Body of pancreas (tissue), 4 donors: ENCODE data around the gene ASCC3. TPM values are rescaled to one million over a fixed set of nuclear protein-coding genes. Genes with fewer than 3 reads are reported as not detected.
"Not testable (repeated sequence)": the region's sequence is repeated elsewhere in the genome, so short reads cannot be mapped to it uniquely, and the experiment has no call there.

Experiments used
- ATAC-seq: fragments of 150-250 bp; one replicate; pipeline ENCODE4 v1.9.1; 2016
- DNase-seq, 4 donors: peaks; one replicate each; pipeline ENCODE4 v3.0.0-alpha.2; 2019
- H3K27ac ChIP-seq, 4 donors: fragments of 200-600 bp; sonication (generic); 1 replicate in 3 of 4; 2 replicates in 1 of 4; pipeline versions ENCODE4 v1.5.1 to v1.6.1; 2016 to 2019; ENCODE audit warnings: mild to moderate bottlenecking in 1 of 4, mixed read lengths in 1 of 4, moderate library complexity in 1 of 4
- H3K27me3 ChIP-seq, 2 donors: fragments of 200-600 bp; sonication (generic); one replicate each; pipeline ENCODE4 v1.6.0; 2016; ENCODE audit warnings: mild to moderate bottlenecking in 1 of 2
- H3K36me3 ChIP-seq, 2 donors: fragments of 200-600 bp; sonication (generic); replicated peaks in 1 of 2; 2 replicates each; pipeline ENCODE4 v1.5.1; 2016; ENCODE audit warnings: low read depth in 2 of 2; ENCODE audit not compliant: insufficient read depth in 1 of 2
- H3K4me1 ChIP-seq: fragments of 200-600 bp; sonication (generic); one replicate; pipeline ENCODE4 v1.6.0; 2016
- H3K4me3 ChIP-seq, 2 donors: fragments of 200-600 bp; sonication (generic); 1 replicate in 1 of 2; 2 replicates in 1 of 2; pipeline ENCODE4 v1.5.1; 2016 to 2019
- H3K9me3 ChIP-seq, 3 donors: fragments of 200-600 bp; sonication (generic); 1 replicate in 2 of 3; 2 replicates in 1 of 3; pipeline ENCODE4 v1.5.1; 2016
- POLR2A ChIP-seq, 3 donors: fragments of 450-650 bp; IDR thresholded peaks; one replicate each; pipeline ENCODE4 v1.6.1; 2016; ENCODE audit warnings: antibody characterized with exemption in 3 of 3, mild to moderate bottlenecking in 2 of 3
- WGBS, 2 donors: methylation state at CpG; one replicate each; pipeline ENCODE4 v1.1.5; 2017; 5-methylcytosine and 5-hydroxymethylcytosine counted together
- intact Hi-C: fragments of 100-400 bp; cut with DNase I; formaldehyde crosslinking; loops from one replicate; pipeline ENCODE4 v1.15.1; 2023
- total RNA-seq, 2 donors: library from RNA; depleted of rRNA; stranded (reverse); fragments of >200 nt; gene quantifications; one replicate each; pipeline ENCODE4 v1.1.0, GENCODE V29; 2016
- TF ChIP-seq, protein P1 (sequence below), 7 experiments: fragments of 450-650 bp in 4 of 7; fragments of 200-600 bp in 3 of 7; sonication (generic) in 3 of 7; IDR thresholded peaks; one replicate each; pipeline ENCODE4 v1.5.1; 2016 to 2019; ENCODE audit warnings: antibody characterized with exemption in 7 of 7

Gene ASCC3
- total RNA-seq, 2 donors from 2014 or later, result 16.8 to 26.5 TPM

DNA sequence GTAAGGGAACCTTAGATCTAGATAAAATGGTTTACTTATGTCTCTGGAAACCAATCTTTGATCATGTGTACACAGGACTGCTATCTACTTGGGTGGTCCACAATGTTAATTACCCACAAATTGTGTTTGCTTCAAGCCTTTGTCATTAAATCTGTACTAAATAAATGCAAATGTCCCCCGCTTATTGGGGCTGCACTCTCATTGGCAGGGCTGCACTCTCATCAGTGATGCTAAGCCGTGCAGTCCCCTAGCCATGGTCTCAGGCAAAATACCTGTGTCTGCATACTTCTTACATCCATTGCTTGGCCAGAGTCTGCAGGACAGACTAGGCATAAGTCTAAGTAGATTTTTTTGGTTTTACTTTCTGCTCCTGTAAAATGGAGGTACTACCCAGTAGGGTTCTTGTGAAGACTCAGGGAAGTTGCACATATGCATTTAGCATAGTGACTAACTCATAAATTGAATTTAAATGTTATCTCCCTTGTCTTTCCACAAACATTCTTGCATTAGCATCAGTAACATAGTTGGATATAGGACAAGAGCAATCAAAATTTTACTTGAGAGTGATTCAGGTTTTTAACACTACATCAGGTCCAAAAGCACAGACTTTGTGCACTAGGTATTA lies 117.4 kb downstream of the ASCC3 start:
- DNase-seq, result no peak
- no peak overlapping the region for H3K27ac ChIP-seq
- intact Hi-C loops, result no loop called here
- TF ChIP-seq POLR2A (IDR thresholded peaks at IDR 0.05), result no peak
- TF ChIP-seq, protein P1, sequence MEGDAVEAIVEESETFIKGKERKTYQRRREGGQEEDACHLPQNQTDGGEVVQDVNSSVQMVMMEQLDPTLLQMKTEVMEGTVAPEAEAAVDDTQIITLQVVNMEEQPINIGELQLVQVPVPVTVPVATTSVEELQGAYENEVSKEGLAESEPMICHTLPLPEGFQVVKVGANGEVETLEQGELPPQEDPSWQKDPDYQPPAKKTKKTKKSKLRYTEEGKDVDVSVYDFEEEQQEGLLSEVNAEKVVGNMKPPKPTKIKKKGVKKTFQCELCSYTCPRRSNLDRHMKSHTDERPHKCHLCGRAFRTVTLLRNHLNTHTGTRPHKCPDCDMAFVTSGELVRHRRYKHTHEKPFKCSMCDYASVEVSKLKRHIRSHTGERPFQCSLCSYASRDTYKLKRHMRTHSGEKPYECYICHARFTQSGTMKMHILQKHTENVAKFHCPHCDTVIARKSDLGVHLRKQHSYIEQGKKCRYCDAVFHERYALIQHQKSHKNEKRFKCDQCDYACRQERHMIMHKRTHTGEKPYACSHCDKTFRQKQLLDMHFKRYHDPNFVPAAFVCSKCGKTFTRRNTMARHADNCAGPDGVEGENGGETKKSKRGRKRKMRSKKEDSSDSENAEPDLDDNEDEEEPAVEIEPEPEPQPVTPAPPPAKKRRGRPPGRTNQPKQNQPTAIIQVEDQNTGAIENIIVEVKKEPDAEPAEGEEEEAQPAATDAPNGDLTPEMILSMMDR (IDR thresholded peaks at IDR 0.05), result no peak
- 94 to 100% methylated on average over 2 of the region's 2 CpGs for WGBS, 2 donors
- ATAC-seq, result no peak
- H3K27me3 ChIP-seq, result no peaks in the 10 kb centered on the region
- no peak overlapping the region for H3K4me3 ChIP-seq
- peaks cover 0 to 10% (median 0%) of the 10 kb centered on the region in 3 donors for H3K9me3 ChIP-seq
- peaks cover 0 to 7% of the 10 kb centered on the region in 2 donors for H3K36me3 ChIP-seq
- no peaks in the 10 kb centered on the region for H3K4me1 ChIP-seq

DNA sequence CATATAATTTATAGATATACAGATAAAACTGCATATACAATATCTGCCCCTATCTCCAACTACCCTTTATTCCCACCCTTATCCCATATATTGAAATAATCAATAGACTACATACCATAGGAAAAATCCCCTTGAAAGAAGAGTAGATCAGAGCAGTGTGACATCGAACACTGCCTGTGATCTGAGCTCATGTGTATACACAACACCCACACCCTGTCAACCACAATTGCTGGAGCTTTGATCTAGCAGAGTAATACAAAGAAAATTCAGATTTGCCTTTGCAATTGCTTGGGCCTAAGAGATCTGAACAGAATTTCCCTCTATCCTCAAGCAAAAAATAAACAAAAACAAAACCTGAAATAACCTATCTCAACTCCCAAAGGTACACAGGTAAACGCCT lies 119.3 kb downstream of the ASCC3 start:
- H3K4me3 ChIP-seq, result no peak overlapping the region
- H3K36me3 ChIP-seq, result peaks cover 0 to 9% of the 10 kb centered on the region in 2 donors
- DNase-seq (no peak), ATAC-seq (no peak)
- no peaks in the 10 kb centered on the region for H3K27me3 ChIP-seq
- no peaks in the 10 kb centered on the region for H3K4me1 ChIP-seq
- intact Hi-C loops, result no loop called here
- TF ChIP-seq, protein P1 (IDR thresholded peaks at IDR 0.05), result no peak
- TF ChIP-seq POLR2A (IDR thresholded peaks at IDR 0.05), result no peak
- H3K9me3 ChIP-seq, result peaks cover 0 to 10% (median 0%) of the 10 kb centered on the region in 3 donors
- WGBS, 2 donors, result 83 to 87% methylated on average over 2 of the region's 2 CpGs
- no peak overlapping the region for H3K27ac ChIP-seq

DNA sequence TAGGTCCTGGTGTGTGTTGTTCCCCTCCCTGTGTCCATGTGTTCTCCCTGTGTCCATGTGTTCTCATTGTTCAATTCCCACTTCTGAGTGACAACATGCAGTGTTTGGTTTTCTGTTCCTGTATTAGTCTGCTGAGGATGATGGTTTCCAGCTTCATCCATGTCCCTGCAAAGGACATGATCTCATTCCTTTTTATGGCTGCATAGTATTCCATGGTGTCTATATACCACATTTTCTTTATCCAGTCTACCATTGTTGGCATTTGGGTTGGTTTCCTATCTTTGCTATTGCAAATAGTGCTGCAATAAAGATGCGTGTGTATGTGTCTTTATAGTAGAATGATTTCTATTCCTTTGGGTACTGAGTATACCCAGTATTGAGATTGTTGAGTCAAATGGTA lies 122.7 kb downstream of the ASCC3 start:
- H3K27ac ChIP-seq, H3K9me3 ChIP-seq, intact Hi-C loops, ATAC-seq, H3K27me3 ChIP-seq, H3K36me3 ChIP-seq, H3K4me1 ChIP-seq, DNase-seq, H3K4me3 ChIP-seq: not testable (repeated sequence)
- WGBS, 2 donors, result 91 to 100% methylated on average over 1 of the region's 1 CpG

DNA sequence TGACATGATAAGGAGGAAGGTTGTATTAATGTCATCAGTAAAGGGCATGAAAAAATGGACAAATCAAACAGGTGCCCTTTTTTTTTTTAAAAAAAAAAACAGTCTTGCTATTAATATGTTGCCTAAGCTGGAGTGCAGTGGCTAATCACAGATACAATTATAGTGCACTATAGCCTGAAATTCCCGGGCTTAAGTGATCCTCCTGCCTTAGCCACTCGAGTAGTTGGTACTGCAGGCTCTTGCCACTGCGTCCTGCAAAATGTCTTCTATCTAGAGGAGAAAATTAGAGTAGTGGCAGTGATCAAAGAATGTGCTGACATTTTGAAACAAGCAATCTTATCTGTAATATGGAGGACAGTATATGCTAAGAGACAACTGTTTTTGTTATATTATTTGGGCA lies 127.7 kb downstream of the ASCC3 start:
- Histone ChIP-seq H3K9me3 (no peaks in the 10 kb centered on the region), H3K4me1 (no peaks in the 10 kb centered on the region), H3K36me3 (peaks cover 0 to under 1% of the 10 kb centered on the region in 2 donors), H3K27ac (no peak overlapping the region), H3K27me3 (no peaks in the 10 kb centered on the region), H3K4me3 (no peak overlapping the region)
- ATAC-seq, result no peak
- intact Hi-C loops, result no loop called here
- WGBS, 2 donors, result 91 to 93% methylated on average over 3 of the region's 3 CpGs
- no peak for TF ChIP-seq POLR2A (IDR thresholded peaks at IDR 0.05)
- TF ChIP-seq, protein P1 (IDR thresholded peaks at IDR 0.05), result no peak
- DNase-seq, result no peak

DNA sequence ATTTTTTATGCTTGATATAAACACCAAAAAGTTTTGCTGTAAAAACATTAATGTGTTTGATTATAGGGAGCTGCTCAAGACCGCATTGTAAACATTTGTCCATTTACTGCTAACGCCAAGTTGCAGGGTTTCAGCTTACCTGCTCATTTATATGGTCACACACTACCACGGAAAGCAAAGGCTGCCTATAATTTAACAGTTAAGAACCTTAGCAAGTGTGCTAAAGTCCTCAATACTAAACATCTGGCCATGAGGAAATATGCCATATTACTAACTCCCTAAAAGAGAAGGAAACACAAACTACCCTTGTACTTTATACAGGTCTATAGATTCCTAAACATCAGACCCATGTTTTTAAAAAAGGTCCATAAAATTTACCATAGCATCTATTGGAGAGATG lies 129.5 kb downstream of the ASCC3 start:
- ATAC-seq, result no peak
- no peak overlapping the region for H3K27ac ChIP-seq
- no peaks in the 10 kb centered on the region for H3K4me1 ChIP-seq
- no peaks in the 10 kb centered on the region for H3K36me3 ChIP-seq
- intact Hi-C loops, result no loop called here
- no peaks in the 10 kb centered on the region for H3K27me3 ChIP-seq
- no peak for DNase-seq
- WGBS, 2 donors, result 57 to 62% methylated on average over 3 of the region's 3 CpGs
- no peaks in the 10 kb centered on the region for H3K9me3 ChIP-seq
- H3K4me3 ChIP-seq, result no peak overlapping the region
- TF ChIP-seq, protein P1 (IDR thresholded peaks at IDR 0.05), result no peak
- TF ChIP-seq POLR2A (IDR thresholded peaks at IDR 0.05), result no peak
